Measurements from ENCODE around the gene FRAS1.

FRAS1 gene

GRCh38 chr4:78363031-78363570 lies 306.0 kb downstream of the FRAS1 start:
- DNase-seq (ENCODE audit: low read depth in 2 of 2) = no peak

GRCh38 chr4:78369679-78370078 lies 312.6 kb downstream of the FRAS1 start:
- DNase-seq (ENCODE audit: low read depth in 2 of 2) = no peak

- no peak for DNase-seq (ENCODE audit: low read depth in 2 of 2)
These were observed 313.7 kb downstream of the FRAS1 start for GRCh38 chr4:78370631-78371372.

- DNase-seq (ENCODE audit: low read depth in 2 of 2) = no peak
These were observed 315.3 kb downstream of the FRAS1 start for GRCh38 chr4:78372355-78372988.

- DNase-seq (ENCODE audit: low read depth in 2 of 2) = no peak
These were observed 320.4 kb downstream of the FRAS1 start for GRCh38 chr4:78377555-78377954.

- no peak for DNase-seq (ENCODE audit: low read depth in 2 of 2)
These were observed 321.9 kb downstream of the FRAS1 start for GRCh38 chr4:78379040-78379439.

- no peak for DNase-seq (ENCODE audit: low read depth in 2 of 2)
These were observed 323.0 kb downstream of the FRAS1 start for GRCh38 chr4:78379991-78380729.

GRCh38 chr4:78386679-78387078 lies 329.6 kb downstream of the FRAS1 start:
- DNase-seq (ENCODE audit: low read depth in 2 of 2) = no peak

GRCh38 chr4:78395642-78396041 lies 338.5 kb downstream of the FRAS1 start:
- DNase-seq (ENCODE audit: low read depth in 2 of 2) = no peak

- no peak for DNase-seq (ENCODE audit: low read depth in 2 of 2)
These were observed 339.6 kb downstream of the FRAS1 start for GRCh38 chr4:78396613-78397291.

GRCh38 chr4:78397292-78397630 lies 340.1 kb downstream of the FRAS1 start:
- no peak for DNase-seq (ENCODE audit: low read depth in 2 of 2)

GRCh38 chr4:78409612-78410202 lies 352.6 kb downstream of the FRAS1 start:
- no peak for DNase-seq (ENCODE audit: low read depth in 2 of 2)

- DNase-seq (ENCODE audit: low read depth in 2 of 2) = no peak
These were observed 353.1 kb downstream of the FRAS1 start for GRCh38 chr4:78410225-78410624.

- DNase-seq (ENCODE audit: low read depth in 2 of 2) = no peak
These were observed 353.6 kb downstream of the FRAS1 start for GRCh38 chr4:78410676-78411075.

GRCh38 chr4:78414116-78414515 lies 357.0 kb downstream of the FRAS1 start:
- DNase-seq (ENCODE audit: low read depth in 2 of 2) = no peak

GRCh38 chr4:78417603-78418002 lies 360.5 kb downstream of the FRAS1 start:
- no peak for DNase-seq (ENCODE audit: low read depth in 2 of 2)

- DNase-seq (ENCODE audit: low read depth in 2 of 2) = no peak
These were observed 361.3 kb downstream of the FRAS1 start for GRCh38 chr4:78418406-78418805.

GRCh38 chr4:78423790-78424189 lies 366.7 kb downstream of the FRAS1 start:
- no peak for DNase-seq (ENCODE audit: low read depth in 2 of 2)

- no peak for DNase-seq (ENCODE audit: low read depth in 2 of 2)
These were observed 367.3 kb downstream of the FRAS1 start for GRCh38 chr4:78424461-78424860.

- DNase-seq (ENCODE audit: low read depth in 2 of 2) = no peak
These were observed 369.8 kb downstream of the FRAS1 start for GRCh38 chr4:78426972-78427371.

- DNase-seq (ENCODE audit: low read depth in 2 of 2) = no peak
These were observed 371.9 kb downstream of the FRAS1 start for GRCh38 chr4:78428996-78429395.

- DNase-seq (ENCODE audit: low read depth in 2 of 2) = no peak
These were observed 375.8 kb downstream of the FRAS1 start for GRCh38 chr4:78432896-78433295.
